ENCODE results near the gene ATAD3C. TPM values are rescaled to one million over a fixed set of nuclear protein-coding genes. Genes with fewer than 3 reads are reported as not detected.

Gene ATAD3C
- total RNA-seq, 1 donor from 2014 or later, result not detected

- Histone ChIP-seq H3K79me2 (ENCODE audit: low read depth) (no peaks in the 10 kb centered on the region), H3K27me3 (no peaks in the 10 kb centered on the region), H4K20me1 (ENCODE audit: low read depth) (no peaks in the 10 kb centered on the region), H3K4me2 (no peak overlapping the region), H3K4me1 (no peaks in the 10 kb centered on the region), H2AFZ (replicated peaks) (no peak overlapping the region), H3K27ac (no peak overlapping the region), H3K36me3 (no peaks in the 10 kb centered on the region), H3K9me3 (ENCODE audit: low read depth) (no peaks in the 10 kb centered on the region), H3K4me3 (no peak overlapping the region), H3F3A (ENCODE audit: low read depth) (no peaks in the 10 kb centered on the region), H3K9ac (no peak overlapping the region)
- Mint-ChIP-seq H3K27ac (no peak overlapping the region), H3K4me3 (no peak overlapping the region), H3K27me3 (ENCODE audit: insufficient read depth, low read depth) (peaks cover 10% of the 10 kb centered on the region), H3K36me3 (no peaks in the 10 kb centered on the region), H3K9me3 (no peaks in the 10 kb centered on the region), H3K4me1 (no peaks in the 10 kb centered on the region)
- DNase-seq (ENCODE audit: low spot score), result no peak
- TF ChIP-seq CTCF (IDR thresholded peaks at IDR 0.05), result no peak
Observed at GRCh38 chr1:1460540-1461130, 11.1 kb downstream of the ATAD3C start.

GRCh38 chr1:1461721-1462317 lies 12.3 kb downstream of the ATAD3C start:
- Histone ChIP-seq H3K9me3 (ENCODE audit: low read depth) (no peaks in the 10 kb centered on the region), H4K20me1 (ENCODE audit: low read depth) (no peaks in the 10 kb centered on the region)
- TF ChIP-seq EZH2 (IDR thresholded peaks at IDR 0.05) (no peak), EZH2phosphoT487 (IDR thresholded peaks at IDR 0.05) (no peak), CTCF (IDR thresholded peaks at IDR 0.05) (no peak)

GRCh38 chr1:1462318-1462966 lies 13.0 kb downstream of the ATAD3C start:
- TF ChIP-seq EZH2 (IDR thresholded peaks at IDR 0.05) (no peak), CTCF (IDR thresholded peaks at IDR 0.05) (no peak), EZH2phosphoT487 (IDR thresholded peaks at IDR 0.05) (no peak)
- Histone ChIP-seq H3K36me3 (no peaks in the 10 kb centered on the region), H4K20me1 (ENCODE audit: low read depth) (no peaks in the 10 kb centered on the region), H3F3A (ENCODE audit: low read depth) (no peaks in the 10 kb centered on the region), H3K9ac (no peak overlapping the region), H3K27ac (no peak overlapping the region), H3K4me3 (no peak overlapping the region), H3K4me1 (no peaks in the 10 kb centered on the region), H2AFZ (replicated peaks) (no peak overlapping the region), H3K4me2 (no peak overlapping the region), H3K9me3 (ENCODE audit: low read depth) (no peaks in the 10 kb centered on the region), H3K27me3 (no peaks in the 10 kb centered on the region), H3K79me2 (ENCODE audit: low read depth) (no peaks in the 10 kb centered on the region)
- DNase-seq (ENCODE audit: low spot score), result no peak
- Mint-ChIP-seq H3K27me3 (ENCODE audit: insufficient read depth, low read depth) (peaks cover 13% of the 10 kb centered on the region), H3K36me3 (no peaks in the 10 kb centered on the region), H3K4me1 (no peaks in the 10 kb centered on the region), H3K9me3 (no peaks in the 10 kb centered on the region), H3K27ac (no peak overlapping the region), H3K4me3 (no peak overlapping the region)

More at GRCh38 chr1:1461721-1462317, 12.3 kb downstream of the ATAD3C start:
- Histone ChIP-seq H3K9ac (no peak overlapping the region), H3K27ac (no peak overlapping the region), H3F3A (ENCODE audit: low read depth) (no peaks in the 10 kb centered on the region), H3K4me1 (no peaks in the 10 kb centered on the region), H3K79me2 (ENCODE audit: low read depth) (no peaks in the 10 kb centered on the region), H3K4me3 (no peak overlapping the region), H3K4me2 (no peak overlapping the region), H3K36me3 (no peaks in the 10 kb centered on the region), H2AFZ (replicated peaks) (no peak overlapping the region), H3K27me3 (no peaks in the 10 kb centered on the region)
- no peak for DNase-seq (ENCODE audit: low spot score)
- Mint-ChIP-seq H3K36me3 (no peaks in the 10 kb centered on the region), H3K27me3 (ENCODE audit: insufficient read depth, low read depth) (peaks cover 13% of the 10 kb centered on the region), H3K4me1 (no peaks in the 10 kb centered on the region), H3K4me3 (no peak overlapping the region), H3K9me3 (no peaks in the 10 kb centered on the region), H3K27ac (no peak overlapping the region)

Measured in neural progenitor cell (in vitro differentiated cells).